PC-9 (cell line): ENCODE data around the gene PCP4. TPM values are rescaled to one million over a fixed set of nuclear protein-coding genes. Genes with fewer than 3 reads are reported as not detected.

Experiments
- BruUV-seq: library from RNA; stranded (reverse); fragments of 400-500 nt; replicated peaks from 2 replicates; lab custom pipeline; 2021; lab: Mats Ljungman, UMichigan
- CTCF ChIA-PET: fragments of 300-600 bp; sonication (Branson Sonifier 250); formaldehyde crosslinking; loops from one replicate; lab custom pipeline; 2022; ENCODE audit warnings: antibody characterized with exemption; lab: Charles Lee
- POLR2A ChIA-PET: fragments of 300-600 bp; sonication (Branson Sonifier 250); formaldehyde crosslinking; loops from one replicate; lab custom pipeline; 2022; ENCODE audit warnings: antibody characterized with exemption; ENCODE audit not compliant: unreplicated experiment; lab: Charles Lee
- DNase-seq, 2 experiments: peaks; one replicate each; pipeline versions ENCODE4 v3.0.0 to v3.0.0-alpha.2; 2015 to 2022; ENCODE audit warnings: mixed read lengths in 1 of 2
- H2AFZ ChIP-seq: fragments of 200-600 bp; sonication (generic); 2 replicates; pipeline ENCODE4 v1.8.1; 2017; ENCODE audit warnings: antibody characterized with exemption
- H3F3A ChIP-seq: fragments of 200-600 bp; sonication (generic); 2 replicates; pipeline ENCODE4 v1.8.1; 2017; ENCODE audit warnings: antibody characterized with exemption, mild to moderate bottlenecking, low read depth; ENCODE audit not compliant: insufficient read depth
- H3K27ac ChIP-seq: fragments of 200-600 bp; sonication (generic); 2 replicates; pipeline ENCODE4 v1.6.1; 2016; ENCODE audit warnings: mixed run types
- H3K27me3 ChIP-seq: fragments of 200-600 bp; sonication (generic); 2 replicates; pipeline ENCODE4 v1.6.1; 2016; ENCODE audit warnings: low read depth, mixed run types; ENCODE audit not compliant: insufficient read depth
- H3K36me3 ChIP-seq: fragments of 200-600 bp; sonication (generic); 2 replicates; pipeline ENCODE4 v1.6.1; 2016; ENCODE audit warnings: low read depth, mixed run types
- H3K4me1 ChIP-seq: fragments of 200-600 bp; sonication (generic); replicated peaks from 2 replicates; pipeline ENCODE4 v1.6.1; 2016; ENCODE audit warnings: mixed run types; ENCODE audit not compliant: insufficient read depth
- H3K4me2 ChIP-seq: fragments of 200-600 bp; sonication (generic); 2 replicates; pipeline ENCODE4 v1.6.1; 2017; ENCODE audit warnings: mixed run types
- H3K4me3 ChIP-seq: fragments of 200-600 bp; sonication (generic); 2 replicates; pipeline ENCODE4 v1.6.1; 2016; ENCODE audit warnings: mixed run types
- H3K79me2 ChIP-seq: fragments of 200-600 bp; sonication (generic); 2 replicates; pipeline ENCODE4 v1.6.1; 2017; ENCODE audit warnings: low read depth, mixed run types
- H3K9me2 ChIP-seq: fragments of 200-600 bp; sonication (generic); 2 replicates; pipeline ENCODE4 v1.8.1; 2017; ENCODE audit warnings: mild to moderate bottlenecking; ENCODE audit not compliant: insufficient read depth
- H3K9me3 ChIP-seq: fragments of 200-600 bp; sonication (generic); 2 replicates; pipeline ENCODE4 v1.8.1; 2016; ENCODE audit warnings: low read depth; ENCODE audit not compliant: insufficient read depth
- H4K20me1 ChIP-seq: fragments of 200-600 bp; sonication (generic); 2 replicates; pipeline ENCODE4 v1.8.1; 2017; ENCODE audit not compliant: insufficient read depth
- EZH2 ChIP-seq: fragments of 200-600 bp; sonication (generic); IDR thresholded peaks from 2 replicates; pipeline ENCODE4 v1.8.0; 2017; ENCODE audit warnings: antibody characterized with exemption, low read depth
- intact Hi-C: fragments of 100-400 bp; cut with micrococcal nuclease; formaldehyde crosslinking; loops from one replicate; pipeline ENCODE4 v1.10.0; 2022; ENCODE audit not compliant: unreplicated experiment
- total RNA-seq: library from RNA; stranded (reverse); gene quantifications from 2 replicates; pipeline ENCODE4 v1.2.3, GENCODE V29; 2021
- TF ChIP-seq, protein P1 (sequence below): fragments of 200-600 bp; sonication (generic); conservative IDR thresholded peaks from 2 replicates; pipeline ENCODE4 v1.6.1; 2017; ENCODE audit warnings: mixed run types, antibody characterized with exemption, mild to moderate bottlenecking, moderate library complexity

The PCP4 gene
- total RNA-seq, 1 experiment from 2014 or later: not detected

DNA sequence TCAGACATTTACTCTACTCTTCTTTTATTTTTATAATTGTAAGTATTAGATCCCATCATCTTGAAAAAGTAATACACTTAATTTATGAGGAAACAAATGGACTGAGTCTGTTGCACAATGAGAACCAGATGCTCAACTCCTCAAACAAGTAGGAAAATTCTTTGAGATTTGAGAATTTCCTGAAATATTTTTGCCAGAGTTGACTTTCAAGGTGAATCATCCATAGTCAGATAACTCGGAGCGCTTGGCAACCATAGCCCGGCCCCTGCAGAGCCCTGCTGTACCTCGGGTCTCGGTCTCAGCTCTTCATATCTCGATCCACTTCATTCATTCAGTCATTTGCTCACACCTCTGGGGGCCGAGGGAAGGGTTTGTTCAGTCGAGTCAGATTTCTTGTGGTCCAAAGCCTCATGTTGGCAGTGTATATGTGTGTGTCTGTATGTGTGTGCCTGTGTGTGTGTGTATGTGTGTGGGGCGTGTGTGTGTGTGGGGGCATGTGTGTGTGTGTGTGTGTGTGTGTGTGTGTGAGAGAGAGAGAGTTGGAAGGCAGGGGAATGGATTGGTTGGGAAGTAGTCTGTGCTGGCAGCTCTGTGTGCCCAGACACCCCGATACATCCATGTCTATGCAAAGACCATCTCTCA lies 18.1 kb upstream of the PCP4 start:
- no peak overlapping the region for H3K4me2 ChIP-seq
- BruUV-seq: no TSS peak
- CTCF ChIA-PET: no interaction called here

DNA sequence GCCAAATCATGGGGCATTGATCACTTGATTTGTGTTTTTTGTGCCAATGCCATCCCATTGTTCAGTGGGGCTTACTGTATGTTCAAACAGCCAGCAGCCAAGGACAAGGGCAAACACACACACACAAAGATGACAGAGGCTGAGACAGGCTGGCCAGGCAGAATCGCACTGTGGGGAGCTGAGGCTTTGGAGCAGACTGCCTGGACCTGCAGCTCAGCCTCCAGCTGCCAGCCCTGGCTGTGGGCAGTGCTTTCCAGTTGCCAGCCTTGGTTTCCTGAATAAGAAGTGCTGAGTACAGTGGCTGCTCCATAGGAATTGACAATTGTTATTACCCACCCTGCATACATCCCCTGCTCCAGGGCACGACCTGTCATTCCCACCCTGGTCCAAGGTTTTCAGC lies 16.9 kb upstream of the PCP4 start:
- Histone ChIP-seq H3K9me2 (no peaks in the 10 kb centered on the region), H3K4me1 (no peaks in the 10 kb centered on the region), H2AFZ (no peak overlapping the region), H3F3A (no peaks in the 10 kb centered on the region), H3K36me3 (no peaks in the 10 kb centered on the region), H3K79me2 (no peaks in the 10 kb centered on the region), H4K20me1 (no peaks in the 10 kb centered on the region), H3K27me3 (peaks cover 4% of the 10 kb centered on the region; the same call in 1 of the 2 replicates), H3K27ac (no peak overlapping the region), H3K4me2 (no peak overlapping the region), H3K9me3 (no peaks in the 10 kb centered on the region), H3K4me3 (no peak overlapping the region)
- CTCF ChIA-PET: no interaction called here
- intact Hi-C loops: no loop called here
- POLR2A ChIA-PET: no interaction called here
- no TSS peak for BruUV-seq
- no peak for DNase-seq
- TF ChIP-seq EZH2: no peak
- TF ChIP-seq, protein P1, sequence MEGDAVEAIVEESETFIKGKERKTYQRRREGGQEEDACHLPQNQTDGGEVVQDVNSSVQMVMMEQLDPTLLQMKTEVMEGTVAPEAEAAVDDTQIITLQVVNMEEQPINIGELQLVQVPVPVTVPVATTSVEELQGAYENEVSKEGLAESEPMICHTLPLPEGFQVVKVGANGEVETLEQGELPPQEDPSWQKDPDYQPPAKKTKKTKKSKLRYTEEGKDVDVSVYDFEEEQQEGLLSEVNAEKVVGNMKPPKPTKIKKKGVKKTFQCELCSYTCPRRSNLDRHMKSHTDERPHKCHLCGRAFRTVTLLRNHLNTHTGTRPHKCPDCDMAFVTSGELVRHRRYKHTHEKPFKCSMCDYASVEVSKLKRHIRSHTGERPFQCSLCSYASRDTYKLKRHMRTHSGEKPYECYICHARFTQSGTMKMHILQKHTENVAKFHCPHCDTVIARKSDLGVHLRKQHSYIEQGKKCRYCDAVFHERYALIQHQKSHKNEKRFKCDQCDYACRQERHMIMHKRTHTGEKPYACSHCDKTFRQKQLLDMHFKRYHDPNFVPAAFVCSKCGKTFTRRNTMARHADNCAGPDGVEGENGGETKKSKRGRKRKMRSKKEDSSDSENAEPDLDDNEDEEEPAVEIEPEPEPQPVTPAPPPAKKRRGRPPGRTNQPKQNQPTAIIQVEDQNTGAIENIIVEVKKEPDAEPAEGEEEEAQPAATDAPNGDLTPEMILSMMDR: no peak

More for the DNA sequence above, 18.1 kb upstream of the PCP4 start:
- no peaks in the 10 kb centered on the region for H3K9me2 ChIP-seq
- H3K79me2 ChIP-seq: no peaks in the 10 kb centered on the region
- no peak for DNase-seq
- POLR2A ChIA-PET: no interaction called here
- no peaks in the 10 kb centered on the region for H3K9me3 ChIP-seq
- H3K4me1 ChIP-seq: no peaks in the 10 kb centered on the region
- H3K27me3 ChIP-seq: peaks cover 4% of the 10 kb centered on the region; the same call in 1 of the 2 replicates
- no peaks in the 10 kb centered on the region for H3F3A ChIP-seq
- no peaks in the 10 kb centered on the region for H4K20me1 ChIP-seq
- no peak overlapping the region for H3K27ac ChIP-seq
- no peak overlapping the region for H2AFZ ChIP-seq
- no peak overlapping the region for H3K4me3 ChIP-seq
- H3K36me3 ChIP-seq: no peaks in the 10 kb centered on the region
- TF ChIP-seq EZH2: no peak
- TF ChIP-seq, protein P1: no peak
- intact Hi-C loops: no loop called here

- no TSS peak for BruUV-seq
- Histone ChIP-seq H3K9me3 (no peaks in the 10 kb centered on the region), H2AFZ (no peak overlapping the region), H3F3A (no peaks in the 10 kb centered on the region), H3K9me2 (no peaks in the 10 kb centered on the region), H3K36me3 (no peaks in the 10 kb centered on the region), H3K27me3 (peaks cover 1% of the 10 kb centered on the region; the same call in 1 of the 2 replicates), H4K20me1 (no peaks in the 10 kb centered on the region), H3K79me2 (no peaks in the 10 kb centered on the region), H3K4me3 (no peak overlapping the region), H3K4me2 (no peak overlapping the region), H3K4me1 (no peaks in the 10 kb centered on the region), H3K27ac (no peak overlapping the region)
- ChIA-PET POLR2A (no interaction called here), CTCF (no interaction called here)
- TF ChIP-seq EZH2: no peak
- TF ChIP-seq, protein P1: no peak
- intact Hi-C loops: no loop called here
- DNase-seq: no peak
These were observed 16.1 kb upstream of the PCP4 start for GRCh38 chr21:39851002-39851618.
